ENCODE data around the gene PHF1.

PHF1 gene

GRCh38 chr6:33433001-33433543 lies 22.3 kb downstream of the PHF1 start:
- no peak for DNase-seq

- DNase-seq: no peak
These were observed 22.9 kb downstream of the PHF1 start for GRCh38 chr6:33433544-33434191.

DNA sequence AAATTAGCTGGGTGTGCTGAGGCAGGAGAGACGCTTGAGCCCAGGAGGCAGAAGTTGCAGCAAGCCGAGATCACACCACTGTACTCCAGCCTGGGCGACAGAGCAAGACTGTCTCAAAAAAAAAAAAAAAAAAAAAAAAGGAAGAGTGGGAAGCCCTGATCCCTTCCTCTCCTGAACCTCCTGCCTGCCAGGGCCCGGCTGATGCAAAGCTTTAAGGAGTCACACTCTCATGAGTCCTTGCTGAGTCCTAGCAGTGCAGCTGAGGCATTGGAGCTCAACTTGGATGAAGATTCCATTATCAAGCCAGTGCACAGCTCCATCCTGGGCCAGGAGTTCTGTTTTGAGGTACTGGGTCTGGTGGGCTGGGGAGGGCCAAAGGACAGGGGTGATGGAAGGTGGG lies 24.1 kb downstream of the PHF1 start:
- DNase-seq: no peak

- DNase-seq: no peak
These were observed 26.9 kb downstream of the PHF1 start for GRCh38 chr6:33437666-33438065.

- no peak for DNase-seq
These were observed 28.3 kb downstream of the PHF1 start for GRCh38 chr6:33438978-33439594.

- no peak for DNase-seq
These were observed 29.3 kb downstream of the PHF1 start for GRCh38 chr6:33439956-33440648.

- DNase-seq: no peak
These were observed 30.0 kb downstream of the PHF1 start for GRCh38 chr6:33440649-33441309.

DNA sequence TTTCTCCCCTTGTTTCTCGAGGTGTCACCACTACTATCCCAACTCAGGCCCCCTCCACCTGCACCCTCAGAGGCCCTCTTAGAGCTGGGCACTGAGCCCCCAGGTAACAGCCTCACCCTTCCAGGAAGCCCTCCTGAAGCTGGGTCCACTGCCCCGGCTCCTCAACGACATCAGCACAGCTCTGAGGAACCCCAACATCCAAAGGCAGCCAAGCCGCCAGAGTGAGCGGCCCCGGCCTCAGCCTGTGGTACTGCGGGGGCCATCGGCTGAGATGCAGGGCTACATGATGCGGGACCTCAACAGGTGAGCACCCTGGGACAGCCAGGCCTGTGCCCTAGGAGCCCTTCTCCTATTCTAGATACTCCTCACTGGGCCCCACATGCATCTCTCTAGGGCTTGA lies 30.6 kb downstream of the PHF1 start:
- no peak for DNase-seq

DNA sequence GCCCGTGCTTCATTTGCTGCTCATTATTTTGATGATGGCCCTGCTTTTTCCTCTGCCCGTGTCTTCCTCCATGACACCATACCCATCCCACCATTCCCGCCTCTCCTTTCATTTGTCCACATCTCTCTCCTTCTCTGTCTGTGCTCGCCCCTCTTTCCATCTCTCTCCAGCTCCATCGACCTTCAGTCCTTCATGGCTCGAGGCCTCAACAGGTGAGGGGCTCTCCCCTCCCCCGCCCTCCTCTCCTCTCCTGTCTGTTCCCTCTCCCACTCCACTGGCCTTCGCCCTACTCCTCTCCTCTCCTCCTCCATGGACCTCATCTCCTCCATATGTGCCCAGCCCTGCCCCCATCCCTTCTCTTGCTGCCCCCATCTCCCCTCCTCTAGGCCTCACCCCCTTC lies 31.5 kb downstream of the PHF1 start:
- DNase-seq: no peak

- no peak for DNase-seq
These were observed 32.2 kb downstream of the PHF1 start for GRCh38 chr6:33443025-33443424.

- DNase-seq: no peak
These were observed 33.0 kb downstream of the PHF1 start for GRCh38 chr6:33443619-33444504.

DNA sequence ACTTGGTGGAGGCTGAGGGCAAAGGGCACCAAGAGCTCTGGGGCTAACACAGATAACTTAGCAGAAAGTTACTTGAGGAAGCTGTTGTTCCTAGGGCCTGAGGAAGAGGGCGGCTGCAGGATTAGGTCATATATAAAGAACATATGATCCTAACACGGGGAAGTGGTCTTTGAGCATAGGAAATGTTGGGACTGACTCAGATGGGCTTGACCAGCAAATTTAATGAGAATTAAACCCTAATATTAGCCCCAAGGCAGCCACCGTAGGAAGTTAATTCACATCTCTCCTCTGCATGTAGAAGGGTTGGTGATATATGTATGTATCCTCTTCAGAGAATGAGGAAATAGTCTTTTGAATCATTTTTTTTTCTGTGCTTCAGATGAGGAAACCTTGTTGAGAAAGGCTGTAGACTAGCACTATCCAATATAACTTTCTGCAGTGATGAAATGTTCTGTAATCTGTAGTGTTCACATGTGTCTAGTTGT lies 34.3 kb downstream of the PHF1 start:
- DNase-seq: no peak

DNA sequence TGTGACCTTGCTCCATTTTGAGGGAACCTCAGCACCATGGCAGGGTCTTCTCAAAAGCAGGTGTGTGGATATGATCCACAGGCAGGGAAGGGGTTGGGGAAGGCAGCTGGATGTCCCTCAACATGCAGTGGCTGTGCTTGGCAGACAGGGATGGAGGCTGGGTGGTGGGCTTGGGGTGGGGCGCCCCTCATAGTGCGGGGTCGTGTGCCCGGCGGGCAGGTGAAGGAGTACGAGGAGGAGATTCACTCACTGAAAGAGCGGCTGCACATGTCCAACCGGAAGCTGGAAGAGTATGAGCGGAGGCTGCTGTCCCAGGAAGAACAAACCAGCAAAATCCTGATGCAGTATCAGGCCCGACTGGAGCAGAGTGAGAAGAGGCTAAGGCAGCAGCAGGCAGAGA lies 35.5 kb downstream of the PHF1 start:
- DNase-seq: no peak

- no peak for DNase-seq
These were observed 39.6 kb downstream of the PHF1 start for GRCh38 chr6:33450434-33450833.

GRCh38 chr6:33451606-33452005 lies 40.8 kb downstream of the PHF1 start:
- no peak for DNase-seq

DNA sequence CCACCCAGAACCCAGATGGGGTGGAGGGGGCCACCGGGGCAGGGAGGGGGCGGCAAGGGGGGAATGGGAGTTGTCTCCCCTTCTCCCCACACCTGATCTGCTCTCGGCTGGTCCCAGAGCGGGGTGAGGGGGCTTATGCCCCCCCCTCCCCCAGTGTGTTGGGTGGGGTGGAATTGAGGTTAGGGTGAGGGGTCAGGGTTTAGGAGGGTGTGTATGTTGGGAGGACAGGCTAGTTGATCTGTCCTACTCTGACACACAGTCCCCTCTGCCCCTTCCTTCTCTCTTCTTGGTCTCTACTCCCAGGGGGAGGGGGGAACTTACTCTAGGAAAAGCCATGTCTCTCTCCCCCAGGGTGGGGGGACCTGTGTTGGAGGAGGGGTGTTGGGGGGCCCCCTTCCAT lies 41.7 kb downstream of the PHF1 start:
- DNase-seq: no peak

GRCh38 chr6:33453393-33454008 lies 42.7 kb downstream of the PHF1 start:
- no peak for DNase-seq

GRCh38 chr6:33454009-33454946 lies 43.5 kb downstream of the PHF1 start, which contains the start of gene ZBTB9:
Gene ZBTB9 (plus strand): TSS chr6:33454576. CDS start chr6:33455101, 525 bp downstream.
- DNase-seq: peak; percentile 76

GRCh38 chr6:33455051-33455450 lies 44.2 kb downstream of the PHF1 start:
- no peak for DNase-seq

- DNase-seq: no peak
These were observed 45.3 kb downstream of the PHF1 start for GRCh38 chr6:33456156-33456555.

- no peak for DNase-seq
These were observed 47.9 kb downstream of the PHF1 start for GRCh38 chr6:33458676-33459075.
